ENCODE results near the gene INTS1. TPM values are rescaled to one million over a fixed set of nuclear protein-coding genes. Genes with fewer than 3 reads are reported as not detected.

The INTS1 gene
- polyA plus RNA-seq, 2 of the 4 experiments (the other 2 are of a cell fraction): 14.6 to 48.1 TPM

GRCh38 chr7:1511444-1512422, 7.5 kb upstream of the INTS1 start:
- ATAC-seq (no peak), FAIRE-seq (no peak), DNase-seq (ENCODE audit: low read depth in 1 of 2, low spot score in 1 of 2) (no peak)
- no peak for TF ChIP-seq RARB (CRISPR knock-in tag; IDR thresholded peaks at IDR 0.05)
- TF ChIP-seq KDM1A (IDR thresholded peaks at IDR 0.05; ENCODE audit: low read depth): no peak
- no peak for TF ChIP-seq POLR2A (IDR thresholded peaks at IDR 0.05; ENCODE audit: low read length)
- TF ChIP-seq EP300 (IDR thresholded peaks at IDR 0.05): no peak
- TF ChIP-seq EHF (CRISPR knock-in tag; IDR thresholded peaks at IDR 0.05): no peak
- TF ChIP-seq PHF8 (IDR thresholded peaks at IDR 0.05; ENCODE audit: borderline replicate concordance, low read depth): no peak
- no peak for TF ChIP-seq ZC3H11A (IDR thresholded peaks at IDR 0.05)
- no peak for TF ChIP-seq HMGXB4 (CRISPR knock-in tag; IDR thresholded peaks at IDR 0.05; ENCODE audit: borderline replicate concordance)
- TF ChIP-seq MAFK (IDR thresholded peaks at IDR 0.05; ENCODE audit: partially characterized antibody): no peak
- TF ChIP-seq NR3C1 (IDR thresholded peaks at IDR 0.05): no peak
- TF ChIP-seq BHLHE40 (IDR thresholded peaks at IDR 0.05; ENCODE audit: low read depth, low read length): no peak
- TF ChIP-seq MAX (IDR thresholded peaks at IDR 0.05): no peak
- no peak for TF ChIP-seq CHD2 (IDR thresholded peaks at IDR 0.05; ENCODE audit: low read length, partially characterized antibody)
- no peak for TF ChIP-seq CEBPB (IDR thresholded peaks at IDR 0.05)
- no peak for TF ChIP-seq MAZ (IDR thresholded peaks at IDR 0.05; ENCODE audit: borderline replicate concordance, low read depth, low read length)
- no peak for TF ChIP-seq FOSL2 (IDR thresholded peaks at IDR 0.05)
- TF ChIP-seq FOSL2 (CRISPR knock-in tag; IDR thresholded peaks at IDR 0.05): no peak
- no peak for TF ChIP-seq HEYL (CRISPR knock-in tag; IDR thresholded peaks at IDR 0.05)
- TF ChIP-seq USF2 (IDR thresholded peaks at IDR 0.05): no peak
- TF ChIP-seq MYC (IDR thresholded peaks at IDR 0.05; ENCODE audit: borderline replicate concordance, low read length): no peak
- WGBS (ENCODE audit: missing lambda C conversion rate): 94% methylated on average over 25 of the region's 30 CpGs
- Histone ChIP-seq H3K27ac (peak overlapping the region; percentile 95 to 98), H3K4me1 (peaks cover 71% of the 10 kb centered on the region), H3K9me3 (no peaks in the 10 kb centered on the region), H3K4me3 (no peak overlapping the region), H3K4me2 (no peak overlapping the region)
- POLR2A ChIA-PET: no interaction called here
- CTCF ChIA-PET: interaction anchor here (1.0 to 8.2 kb wide), 3 partner anchors 22 to 318 kb away, joined by 3 to 103 read pairs (median 4); partner anchors contain the start of gene TMEM184A

- Histone ChIP-seq H3K27ac (peak overlapping the region; percentile 95 to 98), H3K9me3 (no peaks in the 10 kb centered on the region), H3K4me1 (peaks cover 68% of the 10 kb centered on the region), H3K4me2 (no peak overlapping the region), H3K4me3 (no peak overlapping the region)
- POLR2A ChIA-PET: no interaction called here
- DNase-seq (ENCODE audit: low read depth in 1 of 2, low spot score in 1 of 2): no peak
- ATAC-seq: no peak
- no peak for FAIRE-seq
- WGBS (ENCODE audit: missing lambda C conversion rate): 91% methylated on average over 13 of the region's 16 CpGs
- CTCF ChIA-PET: interaction anchor here (1.0 to 8.2 kb wide), 4 partner anchors 6 to 317 kb away, joined by 3 to 103 read pairs (median 34); partner anchors contain the start of gene TMEM184A
- TF ChIP-seq BHLHE40 (IDR thresholded peaks at IDR 0.05; ENCODE audit: low read depth, low read length) (no peak), BCL3 (IDR thresholded peaks at IDR 0.05) (no peak), REST (IDR thresholded peaks at IDR 0.05) (no peak), ZNF302 (CRISPR knock-in tag; IDR thresholded peaks at IDR 0.05) (no peak), POLR2A (IDR thresholded peaks at IDR 0.05; ENCODE audit: low read length) (no peak), PBX3 (IDR thresholded peaks at IDR 0.05) (no peak), CBX8 (IDR thresholded peaks at IDR 0.05) (no peak), TFCP2L1 (CRISPR knock-in tag; IDR thresholded peaks at IDR 0.05) (no peak), EHF (CRISPR knock-in tag; IDR thresholded peaks at IDR 0.05) (no peak), FOXS1 (CRISPR knock-in tag; IDR thresholded peaks at IDR 0.05) (no peak), KDM1A (IDR thresholded peaks at IDR 0.05; ENCODE audit: low read depth) (no peak), JUN (IDR thresholded peaks at IDR 0.05) (no peak), HOXB5 (CRISPR knock-in tag; IDR thresholded peaks at IDR 0.05) (no peak), MAFK (IDR thresholded peaks at IDR 0.05; ENCODE audit: partially characterized antibody) (no peak), RFX5 (IDR thresholded peaks at IDR 0.05) (no peak)
Observed at GRCh38 chr7:1510780-1511154, 6.6 kb upstream of the INTS1 start.

All from A549 (cell line).